Stimulated activated CD4-positive, alpha-beta T cell treated with anti-CD3 and anti-CD28 coated beads, Interleukin-12 subunit alpha, Interleukin-12 subunit beta, amount 100 ng/mL, for 4 hours (primary cell): Measurements from ENCODE around the gene SERGEF.

Source experiments
- DNase-seq: peaks from one replicate; pipeline ENCODE4 v3.0.0-alpha.2; 2020

Gene SERGEF

GRCh38 chr11:17766073-17766359 is 246.8 kb downstream of the SERGEF start:
- DNase-seq: no peak

- no peak for DNase-seq
Observed at GRCh38 chr11:17765356-17766072, 247.3 kb downstream of the SERGEF start.

- DNase-seq: no peak
Observed at GRCh38 chr11:17764446-17765218, 248.2 kb downstream of the SERGEF start.

GRCh38 chr11:17763703-17764102 is 249.1 kb downstream of the SERGEF start:
- DNase-seq: no peak

- no peak for DNase-seq
Observed at GRCh38 chr11:17763244-17763643, 249.6 kb downstream of the SERGEF start.

GRCh38 chr11:17762309-17762974 is 250.4 kb downstream of the SERGEF start:
- DNase-seq: no peak

- DNase-seq: no peak
Observed at GRCh38 chr11:17760102-17761029, 252.5 kb downstream of the SERGEF start.

- DNase-seq: no peak
Observed at GRCh38 chr11:17755891-17756290, 257.0 kb downstream of the SERGEF start.

- no peak for DNase-seq
Observed at GRCh38 chr11:17753641-17754040, 259.2 kb downstream of the SERGEF start.

- DNase-seq: no peak
Observed at GRCh38 chr11:17753153-17753552, 259.7 kb downstream of the SERGEF start.

GRCh38 chr11:17752144-17752543 is 260.7 kb downstream of the SERGEF start:
- DNase-seq: no peak

- no peak for DNase-seq
Observed at GRCh38 chr11:17751558-17751957, 261.3 kb downstream of the SERGEF start.

GRCh38 chr11:17750801-17751165 is 262.1 kb downstream of the SERGEF start:
- no peak for DNase-seq

- DNase-seq: no peak
Observed at GRCh38 chr11:17750013-17750800, 262.6 kb downstream of the SERGEF start.

- DNase-seq: no peak
Observed at GRCh38 chr11:17748761-17749721, 263.8 kb downstream of the SERGEF start.

GRCh38 chr11:17748044-17748443 is 264.8 kb downstream of the SERGEF start:
- DNase-seq: no peak

- DNase-seq: no peak
Observed at GRCh38 chr11:17747131-17747955, 265.5 kb downstream of the SERGEF start.

- no peak for DNase-seq
Observed at GRCh38 chr11:17746096-17746495, 266.8 kb downstream of the SERGEF start.

GRCh38 chr11:17745023-17745772 is 267.6 kb downstream of the SERGEF start:
- no peak for DNase-seq
